Amniotic epithelial cell (primary cell): ENCODE data around the gene METTL17.
A peak's percentile ranks its signal among the peaks of the same experiment; 100 is the strongest.
"Not testable (repeated sequence)": the region's sequence is repeated elsewhere in the genome, so short reads cannot be mapped to it uniquely, and the experiment has no call there.

Experiments
- DNase-seq: peaks from one replicate; pipeline ENCODE4 v3.0.0-alpha.2; 2010; ENCODE audit warnings: low read depth

METTL17 gene

DNA sequence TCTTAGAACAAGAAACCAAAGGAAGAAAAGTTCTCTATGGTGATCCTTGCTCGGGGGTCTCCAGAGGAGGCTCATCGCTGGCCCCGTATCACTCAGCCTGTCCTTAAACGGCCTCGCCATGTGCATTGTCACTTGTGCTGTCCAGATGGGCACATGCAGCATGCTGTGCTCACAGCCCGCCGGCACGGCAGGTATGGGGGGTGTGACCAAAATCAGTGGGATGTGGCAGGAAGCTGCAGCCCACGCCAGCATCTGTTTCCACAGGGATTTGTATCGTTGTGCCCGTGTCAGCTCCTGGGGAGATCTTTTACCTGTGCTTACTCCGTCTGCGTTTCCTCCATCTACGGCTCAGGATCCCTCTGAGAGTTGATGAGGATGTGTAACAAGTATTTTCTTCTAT is 6.7 kb downstream of the METTL17 start:
- DNase-seq: no peak

DNA sequence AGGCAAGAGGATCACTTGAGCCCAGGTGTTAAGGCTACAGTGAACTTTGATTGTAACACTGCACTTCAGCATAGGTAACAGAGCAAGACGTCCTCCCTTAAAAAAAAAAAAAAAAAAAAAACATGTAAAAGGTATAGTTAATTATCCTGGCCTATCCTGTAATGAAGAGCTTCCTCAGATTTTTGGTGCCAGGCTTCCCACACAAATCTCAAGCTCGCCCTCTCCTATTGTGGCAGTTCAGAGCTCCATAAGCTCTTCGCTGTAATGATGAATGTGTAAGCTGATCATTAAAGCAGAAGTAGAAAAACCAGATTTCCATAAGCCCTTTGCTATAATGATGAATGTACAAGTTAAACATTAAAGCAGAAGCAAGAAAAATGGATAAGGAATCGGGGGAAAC is 7.3 kb downstream of the METTL17 start:
- no peak for DNase-seq

DNA sequence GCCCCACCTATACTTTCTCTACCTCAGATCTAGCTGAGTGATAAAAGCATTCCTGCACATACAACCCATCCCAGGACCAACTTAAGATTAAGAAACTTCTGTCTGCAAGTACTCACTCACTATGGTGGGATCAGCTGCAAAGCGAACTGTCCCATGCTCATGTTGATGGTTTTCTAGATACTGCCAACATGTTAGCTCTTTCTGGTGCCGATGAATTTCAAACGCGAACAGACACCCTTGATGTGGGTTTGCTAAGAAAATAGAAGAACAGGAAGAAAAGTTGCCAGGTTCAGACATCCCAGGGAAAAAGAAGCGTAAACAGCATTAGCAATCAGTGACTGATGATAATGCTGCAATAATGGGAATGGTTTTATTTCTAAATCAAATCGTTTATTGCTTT is 7.8 kb downstream of the METTL17 start:
- no peak for DNase-seq

DNA sequence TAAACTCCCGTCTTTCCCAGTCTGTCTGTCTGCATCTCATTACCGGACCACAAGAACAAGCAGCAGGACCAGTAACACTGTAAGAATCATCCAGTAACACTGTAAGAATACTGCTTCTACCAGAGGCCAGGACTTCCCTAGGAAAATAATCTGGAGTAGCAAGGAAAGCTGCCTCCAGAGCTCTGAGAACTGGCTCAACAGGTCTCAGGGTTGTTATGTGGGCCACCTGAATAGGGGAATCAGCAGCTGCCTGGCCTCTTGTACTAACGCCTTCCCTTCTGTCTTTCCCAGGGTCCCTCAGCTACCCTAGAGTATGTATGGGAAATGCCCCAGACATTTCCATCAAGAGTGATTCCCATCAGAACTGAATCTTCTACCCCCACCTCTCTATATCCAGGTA is 8.4 kb downstream of the METTL17 start:
- no peak for DNase-seq

DNA sequence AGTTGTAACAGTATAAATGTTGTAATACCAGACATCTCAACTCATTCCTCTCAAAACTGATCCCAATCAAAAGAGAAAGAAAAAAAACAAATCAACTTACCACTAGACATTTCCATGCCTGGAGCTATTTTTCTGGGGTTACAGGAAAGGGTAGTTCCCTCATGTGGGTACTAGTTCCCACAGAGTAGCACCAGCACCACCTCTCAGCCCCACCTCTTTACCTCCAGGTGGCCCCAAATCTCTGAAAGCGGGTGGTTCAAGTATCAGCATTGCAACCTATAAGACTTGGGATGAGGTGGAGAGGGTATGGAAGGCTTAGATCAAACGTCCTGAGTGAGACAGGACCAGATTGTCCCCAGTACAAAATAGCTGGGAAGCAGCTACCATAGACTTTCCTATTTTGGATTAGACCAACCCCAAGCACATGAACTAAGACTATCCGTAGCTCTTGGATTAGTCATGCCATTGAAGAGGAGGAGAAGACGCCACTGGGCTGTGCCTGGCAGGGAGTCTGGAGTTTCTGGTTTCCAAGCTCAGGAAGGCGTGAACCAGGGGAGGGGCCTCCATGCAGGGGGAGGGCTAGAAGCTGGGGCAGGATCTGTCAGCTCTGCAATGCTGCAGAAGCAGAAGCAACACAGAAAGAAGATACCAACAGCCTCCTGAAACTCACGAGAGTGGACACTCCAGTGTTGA is 9.0 kb downstream of the METTL17 start, which contains the start of gene SLC39A2:
SLC39A2 (plus strand) TSS at position 620 of the 693 bp plus-strand sequence. CDS start 154 bp downstream, outside the sequence.
- DNase-seq: peak; percentile 83

DNA sequence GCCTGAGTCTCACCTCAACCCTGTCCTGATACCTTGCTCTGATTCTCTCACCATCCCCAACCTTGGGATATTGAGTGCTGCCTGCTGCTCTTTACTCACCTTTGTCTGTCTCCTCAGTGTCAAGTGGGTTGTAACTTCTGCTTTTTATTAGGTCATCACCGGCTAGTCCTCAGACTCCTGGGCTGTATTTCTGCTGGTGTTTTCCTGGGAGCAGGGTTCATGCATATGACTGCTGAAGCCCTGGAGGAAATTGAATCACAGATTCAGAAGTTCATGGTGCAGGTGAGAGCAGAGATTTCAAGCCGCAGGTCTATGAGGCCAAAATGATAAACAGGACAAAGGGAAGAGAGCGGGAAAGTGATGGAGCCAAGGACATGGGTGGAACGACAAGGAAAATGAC is 9.8 kb downstream of the METTL17 start:
- no peak for DNase-seq

DNA sequence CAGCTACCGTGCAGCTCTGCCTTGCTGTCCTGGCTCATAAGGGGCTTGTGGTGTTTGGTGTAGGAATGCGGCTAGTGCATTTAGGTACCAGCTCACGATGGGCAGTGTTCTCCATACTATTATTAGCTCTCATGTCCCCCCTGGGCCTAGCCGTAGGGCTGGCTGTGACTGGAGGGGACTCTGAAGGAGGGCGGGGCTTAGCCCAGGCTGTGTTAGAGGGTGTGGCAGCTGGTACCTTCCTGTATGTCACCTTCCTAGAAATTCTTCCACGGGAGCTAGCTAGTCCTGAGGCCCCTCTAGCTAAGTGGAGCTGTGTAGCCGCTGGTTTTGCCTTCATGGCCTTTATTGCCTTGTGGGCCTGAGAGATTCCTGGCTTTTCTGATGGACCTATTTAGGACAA is 11.4 kb downstream of the METTL17 start:
- no peak for DNase-seq

DNA sequence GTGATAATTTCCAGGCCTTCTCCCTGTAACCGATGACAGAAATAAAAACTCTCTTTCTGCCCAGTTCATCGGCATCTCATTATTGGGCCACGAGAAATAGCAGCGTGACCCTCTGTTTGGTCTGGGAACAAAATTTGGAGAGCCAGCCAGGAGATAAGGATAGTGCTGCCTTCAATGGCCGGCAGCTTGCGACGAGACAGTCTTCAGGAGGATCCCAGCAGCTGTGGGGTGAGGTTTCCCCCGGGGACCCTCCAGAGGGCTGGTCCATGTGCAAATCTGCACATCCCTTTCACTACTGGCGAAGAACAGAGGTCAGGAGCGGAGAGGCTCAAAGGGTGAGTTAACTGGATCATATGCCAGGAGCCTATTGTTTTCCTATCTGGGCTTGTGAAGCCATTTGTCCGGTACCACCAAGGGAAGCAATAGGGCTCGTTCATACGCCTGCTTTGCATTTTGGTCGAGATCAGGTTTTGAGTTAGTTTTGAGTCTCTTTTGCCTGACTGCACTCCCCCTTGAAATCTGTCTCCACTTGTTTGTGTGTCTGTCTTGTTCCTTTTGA is 14.1 kb downstream of the METTL17 start:
- no peak for DNase-seq

DNA sequence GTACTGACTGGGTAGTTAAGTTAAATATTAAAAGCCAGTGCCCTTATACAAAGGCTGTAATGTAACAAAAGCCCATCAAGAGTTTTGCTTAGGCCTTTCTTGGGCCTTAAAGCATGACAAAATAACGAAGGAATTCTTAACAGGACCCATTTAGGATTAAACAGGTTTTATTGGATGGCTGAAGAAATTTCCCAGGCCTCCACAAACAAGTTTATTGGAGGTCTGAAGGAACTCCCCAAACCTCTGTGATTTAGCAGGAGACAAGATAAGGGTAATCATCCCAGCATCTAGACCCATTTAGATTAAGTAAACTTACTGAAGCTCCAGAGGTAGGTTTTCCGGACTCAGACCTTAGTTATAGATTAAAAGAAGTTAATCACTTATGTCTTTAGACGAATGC is 19.9 kb downstream of the METTL17 start:
- DNase-seq: not testable (repeated sequence)

DNA sequence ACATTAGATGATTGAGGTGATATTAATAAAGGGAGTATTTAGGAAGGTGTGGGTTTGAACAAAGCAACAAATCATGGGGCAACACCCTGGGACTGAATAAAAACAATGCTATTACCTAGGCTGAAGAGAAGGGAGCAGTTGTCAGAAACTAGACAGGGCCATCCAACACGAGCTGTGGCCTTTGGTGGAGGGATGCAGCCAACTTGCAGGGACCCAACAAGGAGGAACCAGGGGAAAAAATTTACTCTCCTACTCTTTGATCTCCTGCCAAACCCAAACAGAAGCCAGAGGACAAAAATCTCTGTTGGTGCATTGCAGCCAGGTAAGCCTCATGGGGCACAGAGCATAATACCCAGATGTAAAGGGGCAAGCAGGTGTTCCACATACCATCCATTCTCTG is 21.4 kb downstream of the METTL17 start:
- no peak for DNase-seq

DNA sequence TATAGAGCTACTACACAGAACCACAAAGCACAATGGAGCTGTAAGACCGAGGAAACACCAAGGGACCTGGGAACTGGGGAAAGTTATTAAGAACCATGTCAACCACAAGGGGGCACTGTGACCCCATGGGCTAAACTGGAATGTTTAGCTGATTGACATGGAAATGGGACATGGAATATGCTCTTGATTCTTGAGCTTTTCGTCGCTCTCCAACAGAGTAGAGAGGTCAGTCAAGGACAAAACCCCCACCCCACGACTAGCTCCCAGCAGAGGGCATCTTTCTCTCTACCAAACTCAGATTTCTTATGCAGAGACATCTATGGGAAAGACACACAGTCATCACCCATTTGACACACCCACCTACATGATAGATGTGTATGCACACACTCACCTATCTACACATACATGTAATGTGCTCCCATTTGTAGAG is 25.0 kb downstream of the METTL17 start:
- peak; percentile 77 for DNase-seq

DNA sequence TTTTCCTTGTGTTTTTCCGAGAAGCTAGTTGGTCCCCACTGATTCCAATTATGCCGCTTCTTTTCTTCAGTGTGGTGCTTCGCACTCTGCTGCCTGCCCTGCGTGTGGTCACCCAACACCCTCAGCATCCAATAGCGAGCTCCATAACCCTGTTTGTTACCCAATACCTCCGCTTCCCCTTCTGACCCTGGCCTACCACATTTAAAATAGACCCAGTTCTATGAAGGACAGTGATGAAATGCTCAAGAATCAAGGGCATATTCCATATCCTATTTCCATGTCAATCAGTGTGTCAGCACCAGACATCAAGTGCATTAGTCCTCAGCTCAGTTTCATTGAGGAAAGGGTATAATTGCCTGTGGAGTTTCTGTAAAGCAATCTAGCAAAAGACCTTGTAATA is 25.5 kb downstream of the METTL17 start:
- DNase-seq: no peak

DNA sequence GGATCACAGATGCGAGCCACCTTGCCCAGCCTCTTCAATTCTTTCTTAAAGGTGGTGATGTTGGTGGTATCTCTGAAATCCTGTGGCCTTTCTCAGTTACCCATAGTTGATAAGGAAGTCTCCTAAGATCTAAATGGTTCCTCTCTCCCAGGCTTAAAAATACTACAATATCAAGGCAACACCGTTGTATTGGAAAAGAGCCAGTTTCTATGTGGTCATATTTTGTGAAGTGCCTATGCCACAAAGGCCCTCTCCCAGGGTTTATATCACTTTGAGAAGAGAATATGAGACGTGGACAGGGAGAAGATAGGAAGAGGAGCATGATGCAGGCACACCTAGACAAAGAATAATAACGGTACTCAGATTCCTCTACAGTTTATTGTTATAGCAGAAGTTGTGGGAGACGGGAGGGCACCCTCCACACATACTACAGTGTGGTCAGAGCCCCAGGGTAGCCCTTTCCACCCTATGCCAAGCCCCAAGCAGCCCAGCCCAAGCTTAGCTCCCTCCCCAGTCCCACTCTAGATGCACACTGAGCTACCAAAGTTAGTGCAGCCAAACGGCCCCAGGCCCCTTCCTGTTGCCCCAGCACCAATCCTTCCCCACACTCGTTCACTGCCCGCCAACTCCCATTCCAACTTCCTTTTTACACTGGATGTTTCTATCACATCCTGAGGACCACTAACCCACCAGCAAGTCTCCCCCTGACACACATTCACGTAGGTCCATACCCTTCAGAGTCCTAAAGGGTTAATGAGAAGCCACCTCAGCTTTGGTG is 26.8 kb downstream of the METTL17 start:
- DNase-seq: no peak

DNA sequence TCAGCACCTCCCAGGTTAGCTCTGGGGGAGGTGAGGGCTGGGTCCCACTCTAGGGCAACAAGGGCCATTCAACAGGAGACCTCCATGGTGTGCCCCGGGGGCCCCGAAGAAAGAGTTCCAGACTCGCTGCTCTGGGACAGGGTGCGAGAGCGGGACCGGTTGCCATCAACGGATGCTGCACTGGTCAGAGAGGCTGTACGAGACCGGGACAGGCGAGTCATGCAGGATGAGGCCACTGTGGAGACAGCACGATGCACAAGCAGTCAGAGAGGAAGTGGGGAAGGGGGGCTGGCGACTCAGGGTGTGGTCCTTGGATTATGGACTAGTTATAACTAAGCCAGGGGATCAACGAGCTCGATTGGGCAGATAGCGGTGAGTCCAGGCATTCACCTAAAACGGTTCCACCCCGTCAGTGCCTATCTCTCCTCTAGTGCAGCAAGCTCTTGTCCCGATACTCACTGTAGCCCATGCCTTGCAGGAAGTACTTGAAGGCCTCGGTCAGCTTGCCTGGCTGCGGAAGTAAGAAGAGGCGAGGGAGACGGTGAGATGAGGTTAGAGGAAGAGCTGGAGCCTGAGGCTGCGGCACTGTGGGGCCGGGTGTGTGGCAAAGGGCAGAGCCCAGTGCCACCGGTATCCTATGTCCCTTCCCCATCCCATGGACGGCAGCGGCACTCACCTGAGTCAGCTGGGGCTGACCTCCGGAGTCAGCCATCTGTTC is 27.9 kb downstream of the METTL17 start:
- no peak for DNase-seq

DNA sequence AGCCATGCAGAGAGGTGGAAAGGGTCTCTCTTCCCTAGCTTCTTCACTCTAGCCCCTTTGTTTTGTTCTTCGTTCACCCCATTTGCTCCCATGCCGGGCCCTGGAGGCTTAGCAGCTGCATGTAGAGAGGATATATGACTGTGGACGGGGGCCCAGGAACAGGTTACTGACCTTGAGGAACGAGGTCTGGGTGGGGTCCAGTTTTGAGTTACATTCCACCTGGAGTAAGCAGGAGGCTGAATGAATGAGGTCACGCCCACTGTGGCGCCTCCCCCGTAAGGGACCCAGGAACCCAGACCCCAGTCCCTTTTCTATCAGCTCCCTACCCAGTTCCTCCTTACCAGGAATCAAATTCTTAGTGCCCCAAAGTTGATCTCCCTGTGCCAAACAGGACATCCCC is 28.5 kb downstream of the METTL17 start:
- DNase-seq: no peak

DNA sequence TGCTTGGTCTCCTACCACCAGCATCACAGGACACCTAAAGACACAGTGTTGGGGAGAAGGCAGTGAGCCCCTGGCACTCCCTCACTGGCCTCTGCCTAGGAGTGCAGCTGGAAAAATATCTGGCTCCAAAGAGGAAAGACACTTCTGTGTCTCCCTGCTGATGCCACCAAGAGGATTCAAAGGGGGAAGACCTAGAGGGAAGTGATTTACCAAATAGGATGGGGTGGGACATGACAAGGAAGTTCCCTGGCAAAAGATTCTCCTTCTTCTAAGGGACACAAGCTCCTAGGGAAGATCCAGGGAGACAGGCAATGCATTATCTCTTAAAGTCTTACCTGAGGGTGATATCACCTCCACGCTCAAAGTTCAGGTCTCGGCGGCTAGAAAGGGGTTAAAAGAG is 29.0 kb downstream of the METTL17 start:
- no peak for DNase-seq

DNA sequence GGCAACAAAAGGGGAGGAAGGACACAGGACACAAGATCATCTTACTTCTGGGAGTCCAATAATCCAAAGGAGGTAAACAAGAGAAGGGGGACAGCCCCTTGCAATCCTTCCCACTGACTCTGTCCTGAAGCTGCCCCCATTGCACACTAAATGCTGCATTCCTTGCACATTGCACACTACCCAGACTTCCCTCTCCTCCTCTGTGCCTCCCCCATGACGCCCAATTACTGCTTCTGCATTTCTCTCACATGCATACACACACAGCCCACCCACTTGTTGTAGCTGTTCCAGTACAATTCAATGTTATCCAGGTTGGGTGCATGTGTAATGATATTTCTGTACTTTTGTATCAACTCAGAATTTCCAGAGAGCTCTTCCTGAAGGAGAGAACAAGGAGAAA is 29.6 kb downstream of the METTL17 start:
- no peak for DNase-seq

DNA sequence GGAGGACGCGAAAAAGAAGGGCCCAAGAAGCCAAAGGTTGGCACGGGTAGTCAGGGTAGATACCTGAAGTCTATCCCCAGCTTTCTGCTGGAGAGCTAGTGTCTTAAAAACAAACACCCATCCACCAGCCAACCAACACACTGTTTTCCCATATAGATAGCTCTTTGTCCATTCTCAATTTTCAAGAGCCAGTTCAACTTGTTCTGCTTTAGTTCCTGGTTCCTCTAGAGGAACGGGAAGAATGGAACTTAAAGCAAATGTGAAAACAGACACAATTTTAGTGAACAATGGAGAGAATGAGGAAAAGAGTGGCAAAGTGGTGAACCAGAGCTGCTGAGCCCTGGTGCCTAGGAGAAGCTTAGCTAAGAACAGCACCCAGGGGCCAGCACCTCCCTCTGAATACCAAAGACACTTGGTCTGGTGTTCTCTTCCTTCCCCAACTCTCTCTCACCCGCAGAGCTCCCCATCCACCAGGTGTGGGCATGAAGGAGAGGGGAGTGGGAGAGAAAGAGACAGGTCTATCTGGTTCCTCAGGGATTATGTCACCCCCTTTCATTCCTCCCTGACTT is 31.3 kb downstream of the METTL17 start:
- DNase-seq: no peak

DNA sequence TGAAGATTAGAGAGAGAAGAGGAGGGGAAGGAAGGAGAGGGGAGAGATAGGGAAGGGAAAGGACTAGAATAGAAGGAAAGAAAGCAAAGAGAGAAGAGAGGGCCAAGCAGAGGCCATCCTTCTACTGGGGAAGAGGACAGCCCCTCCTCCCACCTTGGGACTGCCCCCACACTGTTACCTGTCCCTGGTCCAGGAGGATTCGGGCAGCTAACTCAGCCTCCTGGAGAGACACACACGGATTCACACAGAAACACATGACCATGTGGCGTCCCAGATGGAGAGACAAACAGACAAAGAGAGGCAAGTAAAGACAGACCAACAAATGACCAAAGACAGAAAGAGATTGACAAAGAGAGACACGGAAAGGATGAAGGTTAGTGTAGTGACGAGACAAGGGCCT is 32.9 kb downstream of the METTL17 start:
- no peak for DNase-seq

DNA sequence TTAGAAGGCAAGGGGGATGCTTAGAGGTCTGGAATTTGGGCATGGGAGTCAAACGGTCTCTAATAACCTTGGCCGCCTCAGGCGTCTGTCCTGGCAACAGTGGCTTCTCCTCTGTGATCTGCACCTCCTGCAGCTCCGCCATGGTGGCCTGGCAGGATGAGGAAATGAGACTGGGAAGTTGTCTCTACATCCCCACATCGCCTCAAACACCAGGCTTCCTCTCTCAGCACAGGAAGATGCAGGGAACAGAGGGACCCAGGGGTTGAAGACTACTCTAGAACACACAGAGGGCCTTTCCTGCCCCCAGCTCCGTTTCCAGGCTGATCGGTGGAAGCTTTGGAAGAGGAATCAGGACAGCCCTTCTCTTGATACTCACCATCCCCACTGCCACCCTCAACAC is 33.4 kb downstream of the METTL17 start:
- DNase-seq: no peak

DNA sequence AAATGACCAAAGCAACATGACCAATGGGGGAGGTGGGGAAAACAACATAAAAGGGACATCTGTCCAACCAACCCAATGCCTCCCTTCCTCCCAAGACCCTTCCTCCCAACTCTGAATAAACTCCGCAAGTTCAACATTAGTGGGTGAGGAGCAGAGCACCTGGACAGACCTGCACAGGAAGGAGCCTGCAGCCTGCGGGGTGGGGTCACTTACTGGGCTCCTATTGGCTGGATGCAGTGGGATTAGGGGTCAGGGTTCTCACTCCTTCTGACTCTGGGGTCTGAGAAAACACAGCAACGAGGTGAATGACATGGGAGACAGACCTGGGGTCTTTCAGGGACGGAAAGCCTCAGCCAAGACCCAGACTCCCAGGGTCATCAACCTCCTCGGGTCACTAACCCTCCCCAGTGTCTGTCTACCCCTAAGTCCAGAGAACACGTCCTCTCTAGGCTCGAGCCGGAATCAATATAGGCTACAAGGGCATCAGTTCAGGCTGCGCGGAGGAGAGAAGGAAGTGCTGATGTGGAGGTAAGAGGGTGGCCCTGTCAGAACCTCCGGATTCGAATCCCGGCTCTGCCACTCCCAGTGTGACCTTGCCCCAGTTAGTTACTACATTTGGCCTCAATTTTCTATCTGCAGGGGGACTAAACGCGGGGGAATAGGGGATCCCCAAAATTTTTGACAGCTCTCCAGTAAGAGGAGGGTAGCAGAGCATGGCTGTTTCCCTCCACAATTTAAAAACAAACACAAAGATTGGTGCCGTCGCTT is 34.2 kb downstream of the METTL17 start:
- DNase-seq: no peak
